Spleen (tissue), 7 donors: ENCODE measurements around the gene TMEM209.

Experiments used
- POLR2A ChIP-seq, 3 donors: fragments of 450-650 bp; IDR thresholded peaks; one replicate each; pipeline ENCODE4 v1.5.1; 2017; ENCODE audit warnings: antibody characterized with exemption in 3 of 3, mild to moderate bottlenecking in 1 of 3
- POLR2AphosphoS5 ChIP-seq, 3 donors: sonication (generic); formaldehyde crosslinking; IDR thresholded peaks; one replicate each; pipeline ENCODE4 v1.5.1; 2017; ENCODE audit warnings: antibody characterized with exemption in 3 of 3
- TF ChIP-seq, protein P1 (sequence below), 11 experiments: fragments of 200-600 bp in 7 of 11; fragments of 450-650 bp in 4 of 11; sonication (generic) in 4 of 11; IDR thresholded peaks in 8 of 11; conservative IDR thresholded peaks in 3 of 11; 1 replicate in 7 of 11; 2 replicates in 4 of 11; pipeline versions ENCODE4 v1.4.0 to v1.8.0; 2016 to 2021; ENCODE audit warnings: antibody characterized with exemption in 11 of 11, inconsistent platforms in 4 of 11, mild to moderate bottlenecking in 1 of 11
- donor health status: DM: no; HTN: no; CAD: no; lungs with moderate emphysema.
- donor health status: DM: no; HTN: no; CAD: no.
- donor health status: DM: no; HTN: no; CAD: no.

DNA sequence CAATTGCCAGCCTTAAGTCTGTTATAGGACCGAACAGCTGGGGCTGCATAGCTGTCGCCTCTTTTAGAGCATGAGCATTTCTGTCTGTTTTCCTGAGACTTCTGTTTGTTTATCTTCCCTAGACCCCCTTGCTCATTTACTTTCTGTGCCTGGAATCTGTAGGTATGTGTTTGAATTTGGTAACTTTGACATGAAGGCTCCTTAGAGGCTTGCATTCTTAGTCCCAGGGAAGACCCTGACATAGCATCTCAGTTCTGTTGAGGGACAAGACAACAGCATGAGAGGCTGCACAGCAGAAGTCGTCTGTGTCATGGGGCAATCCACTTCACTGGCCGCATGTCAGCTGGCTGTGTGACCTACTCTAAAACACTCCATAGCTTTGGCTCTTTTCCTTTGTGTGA, 76.2 kb downstream of the TMEM209 start:
- TF ChIP-seq, protein P1, sequence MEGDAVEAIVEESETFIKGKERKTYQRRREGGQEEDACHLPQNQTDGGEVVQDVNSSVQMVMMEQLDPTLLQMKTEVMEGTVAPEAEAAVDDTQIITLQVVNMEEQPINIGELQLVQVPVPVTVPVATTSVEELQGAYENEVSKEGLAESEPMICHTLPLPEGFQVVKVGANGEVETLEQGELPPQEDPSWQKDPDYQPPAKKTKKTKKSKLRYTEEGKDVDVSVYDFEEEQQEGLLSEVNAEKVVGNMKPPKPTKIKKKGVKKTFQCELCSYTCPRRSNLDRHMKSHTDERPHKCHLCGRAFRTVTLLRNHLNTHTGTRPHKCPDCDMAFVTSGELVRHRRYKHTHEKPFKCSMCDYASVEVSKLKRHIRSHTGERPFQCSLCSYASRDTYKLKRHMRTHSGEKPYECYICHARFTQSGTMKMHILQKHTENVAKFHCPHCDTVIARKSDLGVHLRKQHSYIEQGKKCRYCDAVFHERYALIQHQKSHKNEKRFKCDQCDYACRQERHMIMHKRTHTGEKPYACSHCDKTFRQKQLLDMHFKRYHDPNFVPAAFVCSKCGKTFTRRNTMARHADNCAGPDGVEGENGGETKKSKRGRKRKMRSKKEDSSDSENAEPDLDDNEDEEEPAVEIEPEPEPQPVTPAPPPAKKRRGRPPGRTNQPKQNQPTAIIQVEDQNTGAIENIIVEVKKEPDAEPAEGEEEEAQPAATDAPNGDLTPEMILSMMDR (IDR thresholded peaks at IDR 0.05 in 8 of 11, conservative IDR thresholded peaks at IDR 0.05 in 3 of 11) = no peak
- TF ChIP-seq POLR2A (IDR thresholded peaks at IDR 0.05) (no peak), POLR2AphosphoS5 (IDR thresholded peaks at IDR 0.05) (no peak)
